Esophagus muscularis mucosa (tissue), 4 donors: ENCODE data around the gene AFAP1. TPM values are rescaled to one million over a fixed set of nuclear protein-coding genes. Genes with fewer than 3 reads are reported as not detected.

Source experiments
- DNase-seq: peaks from one replicate; pipeline ENCODE4 v3.0.0-alpha.2; 2017; ENCODE audit errors: extremely low spot score
- H3K27ac ChIP-seq, 4 donors: fragments of 200-600 bp; sonication (generic); replicated peaks in 1 of 4; 1 replicate in 3 of 4; 2 replicates in 1 of 4; pipeline ENCODE4 v1.5.1; 2016 to 2019; ENCODE audit warnings: mild to moderate bottlenecking in 1 of 4
- H3K27me3 ChIP-seq, 4 donors: fragments of 200-600 bp; sonication (generic); one replicate each; pipeline versions ENCODE4 v1.5.1 to v1.6.0; 2016 to 2019
- H3K36me3 ChIP-seq, 4 donors: fragments of 200-600 bp; sonication (generic); one replicate each; pipeline ENCODE4 v1.5.1; 2016 to 2019
- H3K4me1 ChIP-seq, 4 donors: fragments of 200-600 bp; sonication (generic); one replicate each; pipeline ENCODE4 v1.5.1; 2016 to 2019
- H3K4me3 ChIP-seq, 4 donors: fragments of 200-600 bp; sonication (generic); 1 replicate in 2 of 4; 2 replicates in 2 of 4; pipeline ENCODE4 v1.5.1; 2016 to 2019; ENCODE audit warnings: mild to moderate bottlenecking in 4 of 4, moderate library complexity in 1 of 4
- H3K9me3 ChIP-seq, 4 donors: fragments of 200-600 bp; sonication (generic); 1 replicate in 3 of 4; 2 replicates in 1 of 4; pipeline ENCODE4 v1.5.1; 2016 to 2019
- CTCF ChIP-seq, 3 experiments: fragments of 200-600 bp in 2 of 3; fragments of 450-650 bp in 1 of 3; sonication (generic) in 2 of 3; IDR thresholded peaks; one replicate each; pipeline ENCODE4 v1.5.1; 2017 to 2019; ENCODE audit warnings: antibody characterized with exemption in 3 of 3, mild to moderate bottlenecking in 2 of 3, moderate library complexity in 1 of 3
- EP300 ChIP-seq: sonication (generic); formaldehyde crosslinking; IDR thresholded peaks from one replicate; pipeline ENCODE4 v1.6.1; 2017; ENCODE audit warnings: antibody characterized with exemption
- POLR2A ChIP-seq: fragments of 450-650 bp; IDR thresholded peaks from one replicate; pipeline ENCODE4 v1.6.1; 2017; ENCODE audit warnings: antibody characterized with exemption, moderate library complexity, mild to moderate bottlenecking, low read depth
- POLR2AphosphoS5 ChIP-seq, 2 donors: sonication (generic); formaldehyde crosslinking; IDR thresholded peaks; one replicate each; pipeline ENCODE4 v1.6.1; 2017; ENCODE audit warnings: antibody characterized with exemption in 2 of 2
- WGBS: methylation state at CpG from one replicate; pipeline ENCODE4 v1.1.5; 2018; 5-methylcytosine and 5-hydroxymethylcytosine counted together
- intact Hi-C: fragments of 100-400 bp; cut with DNase I; formaldehyde crosslinking; loops from one replicate; pipeline ENCODE4 v1.15.1; 2023
- total RNA-seq, 4 donors: library from RNA; depleted of rRNA; stranded (reverse); fragments of >200 nt; gene quantifications; one replicate each; pipeline versions ENCODE4 v1.1.0 to v1.2.1, GENCODE V29; 2016

Gene AFAP1
- total RNA-seq, 4 donors from 2014 or later: 37.8 to 71.3 (median 50.9) TPM

- no peaks in the 10 kb centered on the region for H3K9me3 ChIP-seq
- H3K27me3 ChIP-seq: no peaks in the 10 kb centered on the region
- peaks cover 46 to 71% (median 63%) of the 10 kb centered on the region in 4 donors for H3K4me1 ChIP-seq
- DNase-seq: no peak
- no peak overlapping the region for H3K4me3 ChIP-seq
- 86% methylated on average over 29 of the region's 37 CpGs for WGBS
- no peaks in the 10 kb centered on the region for H3K36me3 ChIP-seq
- intact Hi-C loops: no loop called here
- TF ChIP-seq EP300 (no peak), CTCF (IDR thresholded peaks at IDR 0.05) (no peak), POLR2AphosphoS5 (IDR thresholded peaks at IDR 0.05) (no peak), POLR2A (no peak)
- H3K27ac ChIP-seq: peak overlapping the region in 1 of 4 donors; percentile 14
Measured at GRCh38 chr4:7966281-7967062, 26.8 kb upstream of the AFAP1 start.

- intact Hi-C loops: no loop called here
- no peak for DNase-seq
- Histone ChIP-seq H3K4me1 (peaks cover 43 to 72% (median 63%) of the 10 kb centered on the region in 4 donors), H3K4me3 (no peak overlapping the region), H3K9me3 (no peaks in the 10 kb centered on the region), H3K27ac (peak overlapping the region; percentile 21 to 78 (median 37)), H3K36me3 (no peaks in the 10 kb centered on the region), H3K27me3 (no peaks in the 10 kb centered on the region)
- WGBS: 72% methylated on average over 22 of the region's 23 CpGs
- no peak for TF ChIP-seq CTCF (IDR thresholded peaks at IDR 0.05)
- no peak for TF ChIP-seq EP300
- TF ChIP-seq POLR2AphosphoS5 (IDR thresholded peaks at IDR 0.05): peak; percentile 22 to 58
Measured at GRCh38 chr4:7964890-7965662, 25.4 kb upstream of the AFAP1 start.

DNA sequence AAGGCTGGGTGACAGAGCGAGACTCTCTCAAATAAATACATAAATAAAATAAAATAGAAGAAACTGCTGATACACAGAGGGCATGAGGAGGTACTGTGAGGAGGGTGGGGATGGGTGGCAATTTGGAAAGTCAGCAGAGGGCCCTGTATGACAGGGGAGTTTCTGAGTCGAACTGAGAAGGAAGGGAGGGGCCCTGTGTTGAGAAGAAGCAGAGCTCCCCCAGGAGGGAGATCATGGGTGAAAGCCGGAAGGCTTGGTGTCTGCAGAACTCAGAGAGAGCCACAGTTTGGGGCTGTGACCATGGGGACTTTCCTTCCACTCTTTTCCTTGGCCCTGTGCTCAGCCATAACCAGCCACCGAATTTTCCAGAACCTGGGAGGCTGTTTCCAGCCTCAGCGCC lies 24.8 kb upstream of the AFAP1 start:
- no peaks in the 10 kb centered on the region for H3K36me3 ChIP-seq
- no peak for DNase-seq
- H3K27me3 ChIP-seq: no peaks in the 10 kb centered on the region
- H3K27ac ChIP-seq: peak overlapping the region; percentile 21 to 78 (median 37)
- H3K4me1 ChIP-seq: peaks cover 37 to 72% (median 63%) of the 10 kb centered on the region in 4 donors
- H3K4me3 ChIP-seq: no peak overlapping the region
- 80% methylated on average over 5 of the region's 5 CpGs for WGBS
- H3K9me3 ChIP-seq: no peaks in the 10 kb centered on the region
- intact Hi-C loops: no loop called here
- TF ChIP-seq EP300 (no peak), CTCF (IDR thresholded peaks at IDR 0.05) (no peak), POLR2AphosphoS5 (IDR thresholded peaks at IDR 0.05) (no peak), POLR2A (no peak)

DNA sequence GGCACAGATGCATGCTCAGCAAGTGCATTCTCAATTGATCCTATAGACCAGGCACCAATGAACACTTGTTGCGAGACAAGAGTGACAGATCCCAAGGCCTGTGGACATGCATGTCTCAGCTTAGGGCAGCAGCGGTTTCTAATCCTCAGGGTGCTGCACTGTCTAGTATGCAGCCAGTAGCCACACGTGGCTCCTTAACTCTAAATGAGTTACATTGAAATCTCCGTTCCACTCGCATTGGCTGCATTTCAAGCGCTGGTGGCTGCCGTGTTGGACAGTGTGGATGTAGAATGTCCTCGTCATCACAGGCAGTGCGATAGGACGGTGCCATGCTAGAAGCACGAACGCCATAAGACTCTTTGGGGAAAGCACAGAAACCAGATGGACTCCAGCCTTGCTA lies 24.0 kb upstream of the AFAP1 start:
- no peak for TF ChIP-seq POLR2A
- no peak for TF ChIP-seq CTCF (IDR thresholded peaks at IDR 0.05)
- TF ChIP-seq EP300: no peak
- TF ChIP-seq POLR2AphosphoS5 (IDR thresholded peaks at IDR 0.05): no peak
- Histone ChIP-seq H3K4me1 (peaks cover 29 to 72% (median 63%) of the 10 kb centered on the region in 4 donors), H3K9me3 (no peaks in the 10 kb centered on the region), H3K27me3 (no peaks in the 10 kb centered on the region), H3K36me3 (no peaks in the 10 kb centered on the region), H3K27ac (no peak overlapping the region), H3K4me3 (no peak overlapping the region)
- intact Hi-C loops: no loop called here
- DNase-seq: no peak
- WGBS: 96% methylated on average over 12 of the region's 12 CpGs
